HG03342 (cell line): ENCODE measurements around the gene RXRG.

Experiments
- ATAC-seq: cut with Tn5 transposase; IDR thresholded peaks from one replicate; pipeline ENCODE4 v1.9.1; 2021; ENCODE audit warnings: mild to moderate bottlenecking, moderate library complexity; ENCODE audit not compliant: unreplicated experiment

RXRG gene

GRCh38 chr1:165371588-165372225 is 73.2 kb downstream of the RXRG start:
- ATAC-seq, result no peak

GRCh38 chr1:165369255-165369848 is 75.6 kb downstream of the RXRG start:
- peak; percentile 73 for ATAC-seq

GRCh38 chr1:165367375-165367993 is 77.4 kb downstream of the RXRG start:
- ATAC-seq, result peak; percentile 69

GRCh38 chr1:165365341-165365740 is 79.6 kb downstream of the RXRG start:
- no peak for ATAC-seq

GRCh38 chr1:165364568-165365133 is 80.3 kb downstream of the RXRG start:
- no peak for ATAC-seq

GRCh38 chr1:165356876-165357275 is 88.0 kb downstream of the RXRG start:
- ATAC-seq, result no peak

- ATAC-seq, result no peak
These were observed 88.7 kb downstream of the RXRG start, which contains the start of gene LMX1A for GRCh38 chr1:165355977-165356811. LMX1A (minus strand) TSS chr1:165356715; CDS start chr1:165355559, 1,156 bp downstream.

- ATAC-seq, result no peak
These were observed 89.6 kb downstream of the RXRG start for GRCh38 chr1:165355139-165355976.

- no peak for ATAC-seq
These were observed 90.2 kb downstream of the RXRG start for GRCh38 chr1:165354739-165355138.

- ATAC-seq, result no peak
These were observed 90.9 kb downstream of the RXRG start for GRCh38 chr1:165353731-165354671.

- no peak for ATAC-seq
These were observed 92.3 kb downstream of the RXRG start for GRCh38 chr1:165352442-165353293.

- no peak for ATAC-seq
These were observed 93.0 kb downstream of the RXRG start for GRCh38 chr1:165351863-165352441.
